ENCODE data around the gene DCAF5.

DNA sequence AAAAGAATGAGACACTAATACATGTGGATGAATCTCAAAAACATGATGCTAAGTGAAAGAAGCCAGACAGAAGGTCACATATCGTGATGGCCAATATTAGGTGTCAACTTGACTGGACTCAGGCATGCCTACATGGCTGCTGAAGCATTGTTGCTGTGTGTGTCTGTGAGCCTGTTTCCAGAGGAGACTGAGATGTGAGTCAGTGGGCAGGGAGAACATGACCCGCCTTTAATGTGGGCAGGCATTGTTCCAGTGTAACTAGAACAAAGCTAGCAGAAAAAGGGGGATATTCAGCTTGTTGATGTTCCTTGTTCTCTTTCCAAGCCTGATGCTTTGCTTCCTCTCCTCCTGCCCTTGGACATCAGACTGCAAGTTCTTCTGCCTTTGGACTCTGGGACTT lies 47.6 kb downstream of the DCAF5 start:
- TF ChIP-seq, protein P1, sequence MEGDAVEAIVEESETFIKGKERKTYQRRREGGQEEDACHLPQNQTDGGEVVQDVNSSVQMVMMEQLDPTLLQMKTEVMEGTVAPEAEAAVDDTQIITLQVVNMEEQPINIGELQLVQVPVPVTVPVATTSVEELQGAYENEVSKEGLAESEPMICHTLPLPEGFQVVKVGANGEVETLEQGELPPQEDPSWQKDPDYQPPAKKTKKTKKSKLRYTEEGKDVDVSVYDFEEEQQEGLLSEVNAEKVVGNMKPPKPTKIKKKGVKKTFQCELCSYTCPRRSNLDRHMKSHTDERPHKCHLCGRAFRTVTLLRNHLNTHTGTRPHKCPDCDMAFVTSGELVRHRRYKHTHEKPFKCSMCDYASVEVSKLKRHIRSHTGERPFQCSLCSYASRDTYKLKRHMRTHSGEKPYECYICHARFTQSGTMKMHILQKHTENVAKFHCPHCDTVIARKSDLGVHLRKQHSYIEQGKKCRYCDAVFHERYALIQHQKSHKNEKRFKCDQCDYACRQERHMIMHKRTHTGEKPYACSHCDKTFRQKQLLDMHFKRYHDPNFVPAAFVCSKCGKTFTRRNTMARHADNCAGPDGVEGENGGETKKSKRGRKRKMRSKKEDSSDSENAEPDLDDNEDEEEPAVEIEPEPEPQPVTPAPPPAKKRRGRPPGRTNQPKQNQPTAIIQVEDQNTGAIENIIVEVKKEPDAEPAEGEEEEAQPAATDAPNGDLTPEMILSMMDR (IDR thresholded peaks at IDR 0.05) = no peak
- no peak for TF ChIP-seq POLR2A (IDR thresholded peaks at IDR 0.05)
- TF ChIP-seq EP300 (IDR thresholded peaks at IDR 0.05) = no peak

All from ovary (tissue), 3 donors.